NCI-H524 treated with DMSO at 0.1 percent for 48 hours (cell line): ENCODE results near the gene NR0B2.
"Not testable (repeated sequence)": the region's sequence is repeated elsewhere in the genome, so short reads cannot be mapped to it uniquely, and the experiment has no call there.

Experiments used
- DNase-seq: peaks from one replicate; lab custom pipeline; 2025; lab: John Stamatoyannopoulos, UW

The NR0B2 gene, protein sequence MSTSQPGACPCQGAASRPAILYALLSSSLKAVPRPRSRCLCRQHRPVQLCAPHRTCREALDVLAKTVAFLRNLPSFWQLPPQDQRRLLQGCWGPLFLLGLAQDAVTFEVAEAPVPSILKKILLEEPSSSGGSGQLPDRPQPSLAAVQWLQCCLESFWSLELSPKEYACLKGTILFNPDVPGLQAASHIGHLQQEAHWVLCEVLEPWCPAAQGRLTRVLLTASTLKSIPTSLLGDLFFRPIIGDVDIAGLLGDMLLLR

GRCh38 chr1:26913754-26914619, at the start of gene NR0B2:
Gene NR0B2 (minus strand): TSS chr1:26913975. CDS start chr1:26913940, 35 bp downstream.
- peak; percentile 63 for DNase-seq

- DNase-seq: no peak
Measured at GRCh38 chr1:26961826-26962225, 48.1 kb upstream of the NR0B2 start.

DNA sequence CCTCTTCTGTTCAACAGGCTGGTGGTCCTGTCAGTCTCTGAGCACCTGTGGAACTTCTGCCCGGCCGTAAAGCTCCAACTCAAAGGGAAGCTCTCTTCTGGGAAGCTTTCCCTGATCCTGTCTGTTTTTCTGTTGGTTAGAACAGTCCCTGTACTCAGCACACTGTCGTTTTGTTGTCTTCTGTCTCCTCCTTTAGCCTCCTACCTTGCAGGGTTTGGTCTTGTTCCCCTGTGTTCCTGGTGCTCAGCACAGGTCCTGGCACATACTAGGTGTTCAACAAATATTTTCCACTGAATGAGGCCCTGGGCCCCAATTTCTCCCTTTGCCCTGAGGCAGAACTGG, 46.8 kb upstream of the NR0B2 start:
- DNase-seq: no peak

GRCh38 chr1:26959722-26960624, 46.2 kb upstream of the NR0B2 start, which contains the start of gene KDF1:
Gene KDF1 (minus strand): TSS chr1:26960468. CDS start chr1:26952380, 8,088 bp downstream.
- no peak for DNase-seq

- no peak for DNase-seq
Measured at GRCh38 chr1:26959270-26959669, 45.5 kb upstream of the NR0B2 start.

DNA sequence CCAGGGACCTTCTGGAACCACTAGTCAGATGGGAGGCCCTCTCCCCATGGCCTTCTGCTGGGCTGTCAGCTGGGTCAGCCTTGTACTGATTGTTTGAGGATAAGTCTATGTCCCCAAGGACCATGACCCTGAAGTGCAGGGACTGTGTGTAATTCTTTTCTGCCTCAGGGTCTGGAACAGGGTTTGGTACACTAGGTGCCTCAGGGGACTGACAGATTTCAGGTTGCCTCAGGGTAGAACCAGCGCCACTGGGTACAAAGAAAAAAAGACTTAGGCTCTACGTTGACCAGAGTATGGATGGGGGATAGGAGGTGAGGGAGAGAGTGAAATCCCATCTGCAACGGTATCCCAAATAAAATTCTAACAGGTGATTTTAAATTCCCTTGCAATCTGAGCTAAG, 43.5 kb upstream of the NR0B2 start:
- DNase-seq: no peak

GRCh38 chr1:26956321-26956720, 42.5 kb upstream of the NR0B2 start:
- DNase-seq: no peak

GRCh38 chr1:26953374-26953773, 39.6 kb upstream of the NR0B2 start:
- no peak for DNase-seq

DNA sequence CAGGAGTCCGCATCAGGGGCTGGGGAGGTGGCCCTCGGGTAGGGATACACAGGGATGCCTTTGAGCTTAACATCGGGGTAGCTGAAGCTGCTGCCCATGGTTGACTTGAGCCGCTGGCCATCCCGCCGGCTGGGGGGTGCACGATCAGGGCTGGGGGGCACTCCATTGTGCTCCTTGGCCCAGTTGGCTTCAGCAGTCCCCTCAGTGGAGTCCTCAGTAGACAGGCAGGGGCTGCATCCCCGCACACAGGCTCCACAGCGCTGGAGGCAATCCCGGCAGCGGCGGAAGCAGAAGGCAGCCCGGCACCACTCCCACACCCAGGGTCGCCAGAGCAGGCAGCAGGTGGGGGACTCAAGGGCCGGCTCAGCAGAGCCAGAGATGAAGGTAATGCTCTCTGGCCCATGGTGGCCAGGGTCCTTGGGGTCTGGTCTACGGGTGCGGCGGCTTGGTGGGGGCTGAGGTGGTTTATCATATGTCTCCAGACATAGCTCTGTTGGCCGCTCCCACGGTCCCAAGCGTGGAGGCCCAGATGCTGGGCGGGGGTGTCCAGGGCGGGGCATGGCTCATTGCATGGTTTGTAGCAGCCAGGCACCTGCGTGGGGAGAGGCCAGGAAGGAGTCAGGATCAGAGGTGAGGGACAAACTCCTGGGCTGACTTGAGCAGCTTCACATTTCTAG, 38.2 kb upstream of the NR0B2 start:
- no peak for DNase-seq

GRCh38 chr1:26951216-26951615, 37.4 kb upstream of the NR0B2 start:
- DNase-seq: no peak

DNA sequence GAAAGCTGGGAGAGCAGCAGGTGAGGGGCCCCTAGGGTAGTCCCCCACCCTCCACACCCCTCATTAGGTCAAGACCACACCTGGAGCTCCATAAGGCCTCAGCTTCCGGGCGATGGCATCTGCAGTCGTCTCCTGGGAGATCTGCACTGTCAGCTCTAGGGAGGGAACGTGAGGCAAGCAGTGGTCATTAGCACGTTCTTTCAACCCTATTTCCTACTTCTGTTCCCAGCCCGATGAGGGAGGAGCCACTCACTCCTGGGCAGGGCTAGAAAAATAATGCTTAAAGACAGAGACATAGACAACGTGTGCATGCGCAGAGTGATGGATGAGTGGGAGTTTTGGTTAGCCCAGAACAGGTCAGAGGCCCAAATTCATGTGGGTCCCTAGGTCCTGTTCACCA, 36.8 kb upstream of the NR0B2 start:
- no peak for DNase-seq

DNA sequence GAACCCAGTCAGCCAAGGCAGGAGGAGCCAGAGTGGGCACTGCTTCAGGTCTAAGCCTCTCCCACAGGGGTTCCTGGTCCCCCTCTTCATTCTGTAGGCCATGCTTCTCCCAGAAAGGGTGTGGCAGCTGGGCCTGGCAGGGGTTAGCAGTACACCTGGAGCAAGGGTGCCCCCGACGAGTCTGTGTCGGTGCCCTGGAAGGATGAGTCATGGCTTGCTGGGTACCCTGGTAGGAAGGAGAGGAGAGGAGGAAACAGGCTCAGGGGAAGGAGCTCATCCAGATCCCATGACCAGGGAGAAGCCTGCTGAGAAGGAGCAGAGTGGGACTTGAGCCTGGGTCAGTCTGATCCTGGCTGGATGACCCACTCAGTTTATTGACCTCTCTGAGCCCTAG, 36.1 kb upstream of the NR0B2 start:
- DNase-seq: no peak

- no peak for DNase-seq
Measured at GRCh38 chr1:26949266-26949925, 35.6 kb upstream of the NR0B2 start.

- DNase-seq: not testable (repeated sequence)
Measured at GRCh38 chr1:26948725-26949057, 34.9 kb upstream of the NR0B2 start.

GRCh38 chr1:26946270-26946669, 32.5 kb upstream of the NR0B2 start:
- no peak for DNase-seq

DNA sequence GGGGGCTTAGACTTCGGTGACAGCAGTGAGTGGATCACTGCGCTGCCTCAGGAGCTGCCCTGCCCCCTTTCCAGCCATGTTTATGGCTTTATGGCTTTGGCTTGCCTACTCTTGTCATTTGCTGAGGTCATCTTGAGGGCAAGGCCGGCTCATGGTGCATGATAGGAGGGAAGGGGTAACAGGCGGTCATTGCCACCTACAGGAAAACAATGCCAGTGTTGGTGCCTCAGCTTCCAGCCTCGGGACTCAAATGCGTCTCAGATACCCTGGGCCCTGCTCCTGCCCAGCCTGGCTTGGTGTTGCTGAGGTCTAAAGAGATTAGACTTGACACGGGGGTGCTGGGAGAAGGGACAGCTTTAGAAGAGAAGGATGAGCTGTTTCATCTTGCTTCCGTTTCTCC, 32.0 kb upstream of the NR0B2 start:
- DNase-seq: no peak

- no peak for DNase-seq
Measured at GRCh38 chr1:26945138-26945537, 31.4 kb upstream of the NR0B2 start.

- DNase-seq: no peak
Measured at GRCh38 chr1:26942656-26943055, 28.9 kb upstream of the NR0B2 start.

- DNase-seq: no peak
Measured at GRCh38 chr1:26941311-26941710, 27.5 kb upstream of the NR0B2 start.

- no peak for DNase-seq
Measured at GRCh38 chr1:26938659-26939025, 24.9 kb upstream of the NR0B2 start.

GRCh38 chr1:26938004-26938658, 24.4 kb upstream of the NR0B2 start:
- no peak for DNase-seq
